Motor neuron (in vitro differentiated cells): Measurements from ENCODE around the gene TNFRSF13B. TPM values are rescaled to one million over a fixed set of nuclear protein-coding genes. Genes with fewer than 3 reads are reported as not detected.
A peak's percentile ranks its signal among the peaks of the same experiment; 100 is the strongest.

ENCODE experiments used
- ATAC-seq, 8 experiments: fragments of 200-7000 bp; cut with Tn5 transposase; replicated peaks in 6 of 8; 2 replicates each; pipeline ENCODE4 v1.8.0; 2021; ENCODE audit warnings: mild to moderate bottlenecking in 8 of 8, moderate library complexity in 8 of 8
- H3K27ac ChIP-seq, 2 donors: fragments of 250-450 bp; sonication (Bioruptor Pico); 2 replicates each; pipeline ENCODE4 v1.9.0; 2021; ENCODE audit warnings: antibody characterized with exemption in 2 of 2, mild to moderate bottlenecking in 2 of 2, moderate library complexity in 1 of 2
- H3K4me1 ChIP-seq, 2 donors: fragments of 250-450 bp; sonication (Bioruptor Pico); replicated peaks in 1 of 2; 2 replicates each; pipeline ENCODE4 v1.6.1; 2021; ENCODE audit warnings: antibody characterized with exemption in 2 of 2, mild to moderate bottlenecking in 2 of 2, moderate library complexity in 1 of 2
- H3K4me3 ChIP-seq, 5 donors: fragments of 250-450 bp; sonication (Bioruptor Pico); 2 replicates each; pipeline ENCODE4 v1.9.0; 2021; ENCODE audit warnings: antibody characterized with exemption in 5 of 5, mild to moderate bottlenecking in 5 of 5, moderate library complexity in 4 of 5
- WGBS, 10 experiments: fragments of 450-650 bp; shearing (Covaris generic); methylation state at CpG; one replicate each; pipeline ENCODE4 v1.0.0; 2022; 5-methylcytosine and 5-hydroxymethylcytosine counted together
- in situ Hi-C, 9 experiments: fragments of 400-800 bp; cut with MboI; loops; one replicate each; pipeline ENCODE4 v1.15.0; 2021; ENCODE audit warnings: low sequenced_read_pairs in 9 of 9, low pct_unique_long_range_greater_than_20kb in 2 of 9; ENCODE audit not compliant: unreplicated experiment in 9 of 9
- total RNA-seq, 8 experiments: library from RNA; unstranded; fragments of 300-600 nt; gene quantifications; 2 replicates each; pipeline versions ENCODE4 v1.2.3 to v1.2.4, GENCODE V29; 2022

Gene TNFRSF13B
- total RNA-seq, 8 experiments from 2014 or later: 0.09 to 1.00 (median 0.41) TPM; not detected in 4

DNA sequence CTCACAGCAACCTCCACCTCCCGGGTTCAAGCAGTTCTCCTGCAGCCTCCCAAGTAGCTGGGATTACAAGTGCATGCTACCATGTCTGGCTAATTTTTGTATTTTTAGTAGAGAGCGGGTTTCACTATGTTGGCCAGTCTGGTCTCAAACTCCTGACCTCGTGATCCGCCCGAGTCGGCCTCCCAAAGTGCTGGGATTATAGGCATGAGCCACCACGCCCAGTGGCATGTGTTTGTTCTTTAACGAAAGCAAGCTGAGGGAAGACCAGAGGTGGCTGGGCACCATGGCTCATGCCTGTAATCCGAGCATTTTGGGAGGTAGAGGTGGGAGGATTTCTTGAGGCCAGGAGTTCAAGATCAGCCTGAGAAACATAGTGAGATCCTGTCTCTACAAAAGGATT, 18.1 kb downstream of the TNFRSF13B start:
- WGBS, 10 experiments: 0 to 100% (median 79%) methylated on average over 2 to 7 of the region's 9 CpGs; no CpG with 5 or more reads in 2 of the 10 experiments
- in situ Hi-C loops: no loop called here
- Histone ChIP-seq H3K4me1 (no peaks in the 10 kb centered on the region), H3K27ac (no peak overlapping the region), H3K4me3 (no peak overlapping the region)
- no peak for ATAC-seq

DNA sequence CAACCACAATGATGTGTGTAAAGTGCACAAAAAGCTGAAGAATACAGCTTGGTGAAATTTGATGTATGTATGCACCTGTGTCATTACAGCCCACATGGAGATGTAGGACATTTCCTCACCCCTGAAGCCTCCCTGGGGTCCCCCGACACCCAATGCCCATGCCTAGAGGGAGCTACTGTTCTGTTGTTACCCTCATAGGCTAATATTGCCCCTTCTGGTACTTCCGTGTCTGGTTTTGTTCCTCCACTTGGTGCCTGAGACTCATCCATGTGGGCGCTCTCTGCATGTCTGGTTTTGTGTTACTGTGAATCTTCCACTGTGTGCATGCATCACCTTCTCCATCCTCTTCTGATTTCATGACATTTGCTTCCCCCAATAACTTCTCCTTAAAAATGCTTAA, 18.6 kb downstream of the TNFRSF13B start:
- no peak overlapping the region for H3K27ac ChIP-seq
- 24 to 79% (median 50%) methylated on average over 2 to 3 of the region's 3 CpGs; no CpG with 5 or more reads in 4 of the 10 experiments for WGBS, 10 experiments

DNA sequence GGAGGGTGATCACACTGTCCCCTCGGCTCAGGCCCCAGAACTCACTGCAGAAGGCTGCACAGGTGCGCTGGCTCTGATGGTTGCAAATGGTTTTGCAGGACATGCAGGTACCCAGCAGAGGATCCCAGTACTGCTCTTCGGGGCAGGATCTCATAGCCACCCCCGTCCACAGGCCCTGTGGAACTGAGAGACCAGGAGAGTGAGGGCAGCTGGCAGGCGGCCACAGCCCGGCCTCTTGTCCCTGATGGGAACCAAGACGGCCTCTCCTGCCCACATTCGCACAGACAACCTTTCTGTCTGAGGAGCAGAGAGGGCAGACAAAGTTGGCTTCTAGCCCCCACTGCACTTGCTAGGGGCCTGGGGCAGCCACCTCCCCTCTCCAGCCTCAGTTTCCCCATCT, 19.5 kb downstream of the TNFRSF13B start:
- WGBS, 10 experiments: 50 to 75% (median 63%) methylated on average over 2 to 4 of the region's 8 CpGs; no CpG with 5 or more reads in 6 of the 10 experiments
- Histone ChIP-seq H3K4me1 (no peaks in the 10 kb centered on the region), H3K4me3 (no peak overlapping the region), H3K27ac (no peak overlapping the region)
- ATAC-seq: no peak
- in situ Hi-C loops: no loop called here

More for the DNA sequence above, 18.6 kb downstream of the TNFRSF13B start:
- no peaks in the 10 kb centered on the region for H3K4me1 ChIP-seq
- in situ Hi-C loops: no loop called here
- no peak for ATAC-seq
- no peak overlapping the region for H3K4me3 ChIP-seq

DNA sequence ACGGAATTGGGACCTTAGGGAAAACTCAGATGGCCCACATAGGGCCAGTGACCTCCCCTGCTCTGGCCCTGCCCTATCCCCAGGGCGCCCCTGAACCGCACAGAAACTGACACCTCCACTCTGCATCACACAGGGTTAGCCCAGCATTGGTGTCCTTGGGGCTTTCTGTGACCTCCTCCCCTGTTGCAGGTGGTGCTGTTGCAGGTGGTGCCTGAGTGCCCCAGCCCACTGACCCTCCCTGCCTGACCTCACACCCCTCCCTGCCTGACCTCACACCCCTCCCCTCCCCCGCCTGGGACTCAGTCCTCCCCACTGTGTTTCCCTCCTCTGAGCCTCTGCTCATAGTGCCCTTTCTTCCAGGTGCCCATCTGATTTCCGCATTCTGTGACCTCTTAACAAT, 21.4 kb downstream of the TNFRSF13B start:
- Histone ChIP-seq H3K4me1 (no peaks in the 10 kb centered on the region), H3K27ac (no peak overlapping the region)
- 20 to 80% (median 39%) methylated on average over 1 to 3 of the region's 5 CpGs; no CpG with 5 or more reads in 6 of the 10 experiments for WGBS, 10 experiments

DNA sequence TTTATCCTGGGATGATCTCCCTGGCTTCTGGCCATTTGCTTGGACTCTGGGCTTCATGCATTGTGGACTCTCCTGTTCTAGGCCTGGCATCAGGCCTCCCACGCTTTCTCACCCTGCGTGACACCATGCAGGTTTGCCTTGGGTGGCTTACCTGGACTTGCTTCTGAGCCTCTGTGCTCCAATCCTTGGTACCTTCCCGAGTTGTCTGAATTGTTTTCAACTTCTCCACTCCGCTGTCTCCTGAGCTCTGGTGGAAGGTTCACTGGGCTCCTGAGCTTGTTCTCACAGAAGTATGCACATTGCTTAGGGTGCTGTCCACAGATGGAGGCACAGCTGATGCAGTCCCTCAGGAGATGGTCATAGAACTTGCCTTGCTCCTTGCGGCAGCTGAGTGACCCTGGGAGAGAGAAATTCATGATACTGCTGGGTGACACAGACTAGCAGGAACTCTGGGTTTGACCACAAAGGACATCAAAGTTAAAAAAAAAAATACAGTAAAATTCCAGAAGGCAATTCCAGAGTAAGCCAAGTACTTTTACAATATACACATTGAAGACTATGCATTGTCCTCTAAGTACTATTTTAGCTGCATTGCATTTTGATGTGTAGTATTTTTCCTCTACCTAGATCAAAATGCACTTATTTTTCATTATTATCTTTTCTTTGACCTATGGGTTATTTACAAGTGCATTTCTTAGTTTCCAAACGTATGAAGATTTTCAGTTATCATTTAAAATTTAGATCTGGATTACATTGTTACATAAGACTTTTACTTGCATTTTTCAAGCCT, 23.1 kb downstream of the TNFRSF13B start:
- H3K4me3 ChIP-seq: no peak overlapping the region
- no peak for ATAC-seq
- WGBS, 10 experiments: 20 to 91% (median 71%) methylated on average over 1 to 6 of the region's 6 CpGs; no CpG with 5 or more reads in 1 of the 10 experiments
- in situ Hi-C loops: no loop called here
- no peaks in the 10 kb centered on the region for H3K4me1 ChIP-seq
- no peak overlapping the region for H3K27ac ChIP-seq

More for the DNA sequence above, 21.4 kb downstream of the TNFRSF13B start:
- in situ Hi-C loops: no loop called here
- ATAC-seq: no peak
- no peak overlapping the region for H3K4me3 ChIP-seq

DNA sequence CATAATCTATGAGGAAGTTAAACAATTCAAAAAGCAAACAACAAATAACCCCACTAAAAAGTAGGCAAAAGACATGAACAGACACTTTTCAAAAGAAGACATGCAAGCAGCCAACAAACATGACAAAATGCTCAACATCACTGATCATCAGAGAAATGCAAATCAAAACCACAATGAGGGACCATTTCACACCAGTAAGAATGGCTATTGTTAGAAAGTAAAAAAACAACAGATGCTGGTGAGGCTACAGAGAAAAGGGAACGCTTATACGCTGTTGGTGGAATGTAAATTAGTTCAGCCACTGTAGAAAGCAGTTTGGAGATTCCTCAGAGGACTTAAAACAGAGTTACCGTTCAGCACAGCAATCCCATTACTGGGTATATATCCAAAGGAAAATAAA, 24.4 kb downstream of the TNFRSF13B start:
- H3K4me3 ChIP-seq: no peak overlapping the region
- WGBS, 10 experiments: 0 to 80% (median 53%) methylated on average over 2 to 3 of the region's 3 CpGs; no CpG with 5 or more reads in 3 of the 10 experiments
- H3K27ac ChIP-seq: no peak overlapping the region
- in situ Hi-C loops: no loop called here
- H3K4me1 ChIP-seq: no peaks in the 10 kb centered on the region
- ATAC-seq: no peak

DNA sequence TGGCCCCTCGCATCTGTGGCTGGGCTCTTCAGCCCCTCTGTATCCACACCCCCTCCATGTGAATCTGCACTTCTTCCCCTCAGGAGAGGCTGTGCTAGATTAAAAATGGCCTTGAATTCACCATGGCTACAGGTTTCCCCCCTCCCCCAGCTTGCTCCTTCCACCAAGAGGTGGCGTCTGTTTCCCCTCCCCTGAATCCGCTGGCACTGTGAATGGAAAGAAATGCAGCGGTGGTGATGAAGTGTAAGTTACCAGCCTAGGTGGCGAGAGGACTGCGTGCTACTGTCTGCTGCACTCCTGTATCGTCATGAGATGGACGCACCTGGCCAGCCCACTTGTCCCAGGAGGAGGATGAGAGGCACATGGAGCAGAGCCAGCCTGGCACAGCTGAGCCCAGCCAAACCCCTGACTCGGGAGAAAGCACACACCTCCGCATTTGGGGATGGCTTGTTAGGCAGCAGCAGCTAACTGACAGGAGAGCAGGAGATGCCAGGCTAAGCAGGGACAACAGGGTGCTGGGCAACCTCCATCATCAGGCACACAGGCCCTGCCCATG, 26.2 kb downstream of the TNFRSF13B start:
- no peak for ATAC-seq

DNA sequence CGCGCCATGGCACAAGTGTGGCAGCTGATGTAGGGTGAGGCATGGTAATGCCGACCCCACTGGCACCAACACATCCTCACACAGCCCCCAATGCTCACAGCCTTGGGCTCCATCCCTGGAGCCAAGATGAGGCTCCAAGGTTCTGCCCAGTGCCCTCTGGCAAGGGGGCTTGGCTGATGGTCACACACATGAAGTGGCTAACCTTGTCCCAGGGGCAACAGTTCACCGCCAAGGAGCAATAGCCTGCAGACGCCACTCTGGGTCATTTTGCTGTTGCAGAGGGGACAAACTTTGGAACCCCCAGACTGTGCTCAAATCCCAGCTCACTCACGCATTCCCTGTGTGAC, 26.8 kb downstream of the TNFRSF13B start:
- ATAC-seq: no peak
- Histone ChIP-seq H3K27ac (no peak overlapping the region), H3K4me3 (no peak overlapping the region), H3K4me1 (no peaks in the 10 kb centered on the region)
- in situ Hi-C loops: no loop called here
- 73 to 84% methylated on average over 2 to 5 of the region's 6 CpGs; no CpG with 5 or more reads in 8 of the 10 experiments for WGBS, 10 experiments

More for the DNA sequence above, 26.2 kb downstream of the TNFRSF13B start:
- 0 to 100% (median 63%) methylated on average over 1 to 4 of the region's 10 CpGs; no CpG with 5 or more reads in 6 of the 10 experiments for WGBS, 10 experiments
- no peak overlapping the region for H3K4me3 ChIP-seq
- in situ Hi-C loops: no loop called here
- H3K4me1 ChIP-seq: no peaks in the 10 kb centered on the region
- no peak overlapping the region for H3K27ac ChIP-seq

DNA sequence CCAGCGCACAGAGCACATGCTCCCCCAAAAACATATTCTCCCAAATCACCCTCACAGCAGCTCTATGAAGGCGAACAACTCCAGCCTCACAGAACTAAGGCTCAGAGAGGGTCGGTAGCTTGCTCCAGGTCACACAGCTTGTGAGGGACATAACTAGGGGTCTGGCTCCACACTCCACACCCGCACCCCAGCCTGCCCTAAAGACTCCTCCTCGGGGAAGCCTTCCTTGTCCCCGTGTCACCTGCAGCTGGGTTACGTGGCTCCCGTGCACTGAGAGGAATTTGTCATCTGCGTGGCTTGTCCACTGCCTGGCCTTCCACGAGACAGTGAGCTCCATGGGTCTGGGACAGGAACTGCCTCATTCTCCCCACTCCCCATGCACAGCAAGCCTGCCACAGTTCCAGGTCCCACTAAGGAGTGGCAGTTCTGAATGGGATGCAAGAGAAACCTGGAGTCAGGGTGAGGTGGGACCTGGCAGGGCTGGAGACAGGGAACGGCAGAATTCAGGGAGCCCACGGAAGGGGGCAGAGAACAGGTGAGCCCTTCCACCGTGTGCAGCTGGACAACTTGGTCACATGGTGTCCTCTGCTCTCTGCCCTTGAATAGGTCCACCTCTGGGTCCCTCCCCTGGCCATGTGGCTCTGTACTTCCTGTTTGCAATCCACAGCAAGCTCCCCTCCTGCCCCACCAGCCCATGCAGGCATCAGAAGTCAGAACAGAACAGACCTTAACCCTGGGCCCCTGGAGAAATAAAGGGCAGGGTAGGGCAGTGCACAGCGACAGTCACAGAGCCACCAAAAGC, 27.4 kb downstream of the TNFRSF13B start:
- 33 to 82% (median 70%) methylated on average over 2 to 7 of the region's 14 CpGs; no CpG with 5 or more reads in 4 of the 10 experiments for WGBS, 10 experiments
- H3K4me1 ChIP-seq: no peaks in the 10 kb centered on the region
- no peak overlapping the region for H3K4me3 ChIP-seq
- ATAC-seq: no peak
- in situ Hi-C loops: no loop called here
- H3K27ac ChIP-seq: no peak overlapping the region

DNA sequence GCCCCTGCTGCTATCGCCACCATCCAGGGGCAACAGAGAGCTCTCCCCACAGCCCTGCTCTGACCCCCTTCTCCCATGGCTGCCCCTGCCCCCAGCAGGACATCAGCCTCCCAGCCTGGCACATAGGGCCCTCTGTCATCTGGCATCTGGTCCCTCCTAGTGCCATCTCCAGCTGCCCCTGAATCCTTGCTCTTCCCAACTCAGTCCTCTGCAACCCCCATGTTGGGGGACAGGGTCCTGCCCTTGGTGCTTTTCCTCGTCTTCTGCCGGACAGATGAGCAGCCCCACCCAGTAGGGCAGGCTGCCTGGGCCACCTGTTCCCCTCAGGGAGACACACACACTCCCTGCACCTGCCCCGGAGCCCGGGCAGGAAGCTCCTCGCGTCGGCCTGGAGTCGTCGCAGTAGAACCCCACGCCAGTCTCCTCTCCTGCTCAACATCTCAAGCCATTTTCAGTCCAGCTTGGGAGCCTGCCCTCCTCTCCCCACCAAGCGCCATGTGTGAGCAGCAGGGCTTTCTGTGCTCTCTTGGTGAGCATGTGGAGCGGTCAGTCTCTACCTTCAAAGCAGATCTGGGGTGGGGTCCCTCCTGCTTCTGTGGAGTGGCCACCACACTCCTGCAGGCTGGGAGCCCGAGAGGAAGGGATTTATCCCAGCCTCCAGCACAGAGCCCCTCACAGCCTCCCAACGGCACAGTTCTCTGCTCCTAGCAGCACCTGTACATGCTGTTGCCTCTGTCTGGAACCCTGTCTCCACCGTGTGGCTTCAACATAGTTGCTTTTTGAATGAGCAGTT, 28.2 kb downstream of the TNFRSF13B start:
- WGBS, 10 experiments: 60 to 94% (median 83%) methylated on average over 1 to 6 of the region's 16 CpGs; no CpG with 5 or more reads in 5 of the 10 experiments
- Histone ChIP-seq H3K27ac (no peak overlapping the region), H3K4me1 (no peaks in the 10 kb centered on the region), H3K4me3 (no peak overlapping the region)
- in situ Hi-C loops: no loop called here
- ATAC-seq: no peak

DNA sequence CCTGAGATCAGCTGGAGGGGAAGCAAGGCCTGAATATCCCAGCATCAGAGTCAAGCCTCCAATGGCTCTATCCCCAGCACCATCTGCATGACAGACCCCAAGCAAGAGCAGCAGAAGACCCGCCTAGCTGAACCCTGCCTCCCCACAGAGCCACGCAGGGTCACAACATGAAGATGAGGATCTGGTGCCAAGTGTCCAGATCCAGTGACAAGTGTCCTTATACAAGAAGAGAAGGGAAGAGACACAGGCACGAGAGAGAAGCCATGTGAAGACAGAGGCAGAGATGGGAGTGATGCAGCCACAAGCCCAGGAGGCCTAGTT, 28.9 kb downstream of the TNFRSF13B start:
- 50% methylated on average over 1 of the region's 3 CpGs; no CpG with 5 or more reads in 8 of the 10 experiments for WGBS, 10 experiments
- ATAC-seq: no peak
- no peak overlapping the region for H3K27ac ChIP-seq
- no peaks in the 10 kb centered on the region for H3K4me1 ChIP-seq
- in situ Hi-C loops: no loop called here
- no peak overlapping the region for H3K4me3 ChIP-seq

DNA sequence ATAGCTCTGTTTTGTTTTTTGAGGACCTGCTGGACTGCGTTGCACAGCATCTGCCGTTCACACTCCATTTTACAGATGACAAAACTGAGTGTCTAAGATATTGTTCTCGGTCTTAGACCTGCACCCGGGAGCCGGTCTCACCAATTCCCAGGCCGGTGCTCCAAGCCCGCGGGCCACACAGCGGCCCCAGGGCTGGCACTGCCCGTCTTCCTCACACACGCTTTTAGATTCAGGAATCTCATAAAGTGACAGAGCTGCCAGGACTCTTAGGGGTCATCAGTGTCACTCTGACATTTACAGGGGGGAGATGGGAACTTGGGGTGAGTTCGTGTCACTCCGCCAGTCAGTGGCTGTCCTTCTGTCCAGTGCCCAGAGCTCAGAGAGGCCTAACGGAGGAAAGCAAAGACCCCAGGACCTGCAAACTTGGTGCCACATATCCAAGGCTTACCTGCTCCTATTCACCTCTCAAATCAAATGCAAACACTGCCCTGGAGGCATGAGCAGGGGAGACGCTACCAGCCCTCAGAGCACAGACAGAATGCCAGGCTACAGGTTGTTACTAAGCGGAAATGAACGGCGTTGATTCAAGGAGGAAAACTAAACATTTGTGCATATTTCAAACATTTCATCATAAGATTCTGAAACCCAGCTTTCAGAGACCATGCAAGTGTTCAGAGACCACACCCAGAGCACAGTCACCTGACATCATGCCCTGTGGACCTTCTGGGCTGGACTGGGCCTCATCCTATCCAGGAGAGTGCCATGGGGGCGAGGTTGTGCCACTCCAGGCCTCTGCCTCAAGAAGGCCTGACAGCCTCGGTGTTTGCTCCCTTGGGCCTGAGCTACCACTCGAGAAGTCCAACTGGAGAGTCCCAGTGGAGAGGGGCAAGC, 29.5 kb downstream of the TNFRSF13B start:
- no peak overlapping the region for H3K27ac ChIP-seq
- no peak overlapping the region for H3K4me3 ChIP-seq
- ATAC-seq: peak in 2 of 8 experiments; percentile 53 to 73
- in situ Hi-C loops: no loop called here
- 56 to 100% (median 90%) methylated on average over 1 to 14 of the region's 21 CpGs; no CpG with 5 or more reads in 1 of the 10 experiments for WGBS, 10 experiments
- no peaks in the 10 kb centered on the region for H3K4me1 ChIP-seq
